CD4-positive, CD25-positive, alpha-beta regulatory T cell (primary cell): ENCODE results near the gene FGGY. TPM values are rescaled to one million over a fixed set of nuclear protein-coding genes. Genes with fewer than 3 reads are reported as not detected.

Experiments used
- ATAC-seq, 2 donors: fragments of 150-1000 bp; cut with Tn5 transposase; one replicate each; pipeline ENCODE4 v1.10.0; 2021; ENCODE audit warnings: low read depth in 2 of 2, moderate number of reproducible peaks in 2 of 2, moderate library complexity in 1 of 2
- DNase-seq, 3 donors: peaks; one replicate each; pipeline versions ENCODE4 v3.0.0 to v3.0.0-alpha.2; 2012 to 2022; ENCODE audit warnings: mixed read lengths in 1 of 3
- H3K27ac ChIP-seq: one replicate; pipeline ENCODE4 v1.7.0; 2013; ENCODE audit warnings: mild to moderate bottlenecking, low read length; ENCODE audit not compliant: insufficient read depth, poor library complexity, severe bottlenecking
- H3K27me3 ChIP-seq: one replicate; pipeline ENCODE4 v1.7.0; 2013; ENCODE audit warnings: low read length; ENCODE audit not compliant: control insufficient read depth, insufficient read depth
- H3K36me3 ChIP-seq: one replicate; pipeline ENCODE4 v1.7.0; 2013; ENCODE audit warnings: mild to moderate bottlenecking, low read length, moderate library complexity; ENCODE audit not compliant: control insufficient read depth, insufficient read depth
- H3K4me1 ChIP-seq: 2 replicates; pipeline ENCODE4 v1.7.0; 2013; ENCODE audit warnings: mild to moderate bottlenecking, low read length; ENCODE audit not compliant: insufficient read depth, control insufficient read depth, poor library complexity, severe bottlenecking
- H3K4me3 ChIP-seq: one replicate; pipeline ENCODE4 v1.7.0; 2013; ENCODE audit warnings: low read depth, mild to moderate bottlenecking, low read length, moderate library complexity
- H3K9me3 ChIP-seq, 2 experiments: 1 replicate in 1 of 2; 2 replicates in 1 of 2; pipeline ENCODE4 v1.7.0; 2013; ENCODE audit warnings: low read length in 2 of 2, mild to moderate bottlenecking in 1 of 2, moderate library complexity in 1 of 2; ENCODE audit not compliant: control insufficient read depth in 2 of 2
- H3K27ac Mint-ChIP-seq, 3 donors: one replicate each; pipeline ENCODE4 v1.8.0; 2020 to 2022; ENCODE audit warnings: mild to moderate bottlenecking in 3 of 3, mixed read lengths in 3 of 3, moderate library complexity in 2 of 3
- H3K27me3 Mint-ChIP-seq: one replicate; pipeline ENCODE4 v1.8.0; 2022; ENCODE audit warnings: mild to moderate bottlenecking, mixed read lengths
- H3K36me3 Mint-ChIP-seq: one replicate; pipeline ENCODE4 v1.8.0; 2020; ENCODE audit warnings: mixed read lengths
- H3K4me1 Mint-ChIP-seq, 4 donors: one replicate each; pipeline ENCODE4 v1.8.0; 2020 to 2022; ENCODE audit warnings: mixed read lengths in 4 of 4, mild to moderate bottlenecking in 1 of 4
- H3K4me3 Mint-ChIP-seq, 4 donors: one replicate each; pipeline ENCODE4 v1.8.0; 2020 to 2022; ENCODE audit warnings: mild to moderate bottlenecking in 4 of 4, mixed read lengths in 4 of 4, moderate library complexity in 3 of 4
- H3K9me3 Mint-ChIP-seq, 7 donors: one replicate each; pipeline ENCODE4 v1.8.0; 2020 to 2022; ENCODE audit warnings: mixed read lengths in 7 of 7, mild to moderate bottlenecking in 3 of 7, moderate library complexity in 2 of 7
- polyA plus RNA-seq, 4 donors: library from polyadenylated mRNA; unstranded; fragments of 300-500 nt; fragmentation: Illumina TruSeq; gene quantifications; one replicate each; pipeline ENCODE4 v1.2.3, GENCODE V29; 2021
- total RNA-seq: library from RNA; stranded (reverse); gene quantifications from one replicate; pipeline ENCODE4 v1.2.3, GENCODE V29; 2022

The FGGY gene
- total and polyA plus RNA-seq, 5 donors from 2014 or later, result 1.9 to 7.7 (median 4.5) TPM

DNA sequence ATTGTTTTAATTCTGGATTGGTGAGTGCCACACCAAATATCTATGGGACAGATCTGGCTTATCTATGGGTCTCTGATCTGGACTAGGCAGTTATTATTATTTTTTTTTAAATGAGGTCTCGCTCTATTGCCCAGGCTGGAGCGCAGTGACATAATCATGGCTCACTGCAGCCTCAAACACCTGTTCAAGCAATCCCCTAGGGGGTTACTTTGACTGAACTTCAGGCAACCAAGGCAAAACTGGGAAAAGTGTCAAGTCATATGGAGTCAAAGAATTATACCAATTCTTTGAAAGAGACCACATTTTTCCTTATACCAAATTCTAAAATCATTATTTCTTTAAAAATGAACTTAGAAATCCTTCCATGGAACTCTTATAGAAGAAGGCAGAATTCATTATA, 388.8 kb downstream of the FGGY start:
- Histone ChIP-seq H3K27ac (no peak overlapping the region), H3K27me3 (no peaks in the 10 kb centered on the region), H3K4me3 (no peak overlapping the region), H3K36me3 (no peaks in the 10 kb centered on the region), H3K9me3 (no peaks in the 10 kb centered on the region), H3K4me1 (no peaks in the 10 kb centered on the region)
- H3K4me1 Mint-ChIP-seq, result no peaks in the 10 kb centered on the region
- ATAC-seq (no peak), DNase-seq (no peak)
- H3K27ac Mint-ChIP-seq, result no peak overlapping the region
- H3K4me3 Mint-ChIP-seq, result no peak overlapping the region
- no peaks in the 10 kb centered on the region for H3K9me3 Mint-ChIP-seq
- H3K36me3 Mint-ChIP-seq, result no peaks in the 10 kb centered on the region
- H3K27me3 Mint-ChIP-seq, result no peaks in the 10 kb centered on the region

GRCh38 chr1:59686170-59686569, 389.3 kb downstream of the FGGY start:
- Mint-ChIP-seq H3K27ac (no peak overlapping the region), H3K36me3 (no peaks in the 10 kb centered on the region), H3K4me1 (no peaks in the 10 kb centered on the region), H3K9me3 (no peaks in the 10 kb centered on the region), H3K27me3 (no peaks in the 10 kb centered on the region), H3K4me3 (no peak overlapping the region)
- Histone ChIP-seq H3K36me3 (no peaks in the 10 kb centered on the region), H3K27me3 (no peaks in the 10 kb centered on the region), H3K4me3 (no peak overlapping the region), H3K27ac (no peak overlapping the region), H3K4me1 (no peaks in the 10 kb centered on the region), H3K9me3 (no peaks in the 10 kb centered on the region)
- ATAC-seq (no peak), DNase-seq (no peak)

DNA sequence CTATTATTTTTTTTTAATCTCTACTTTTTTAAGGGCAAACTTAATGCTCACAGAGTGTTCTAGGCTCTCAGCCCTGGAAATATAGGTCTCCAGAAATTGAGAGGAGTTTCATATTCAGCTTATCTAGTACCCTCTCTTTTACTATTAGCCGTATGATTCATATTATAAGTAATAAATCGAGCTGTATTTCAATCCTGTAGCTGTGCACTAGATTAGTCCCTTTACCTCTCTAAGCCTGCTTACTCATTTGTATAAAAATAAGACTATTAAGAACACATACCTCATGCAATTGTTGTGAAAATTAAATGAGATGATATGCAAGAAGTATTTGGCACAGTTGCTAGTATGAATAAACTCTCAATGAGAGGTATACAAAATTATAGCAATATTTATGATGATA, 389.7 kb downstream of the FGGY start:
- Histone ChIP-seq H3K4me1 (no peaks in the 10 kb centered on the region), H3K36me3 (no peaks in the 10 kb centered on the region), H3K27ac (no peak overlapping the region), H3K4me3 (no peak overlapping the region), H3K9me3 (no peaks in the 10 kb centered on the region), H3K27me3 (no peaks in the 10 kb centered on the region)
- Mint-ChIP-seq H3K36me3 (no peaks in the 10 kb centered on the region), H3K9me3 (no peaks in the 10 kb centered on the region), H3K4me1 (no peaks in the 10 kb centered on the region), H3K27ac (no peak overlapping the region), H3K27me3 (no peaks in the 10 kb centered on the region), H3K4me3 (no peak overlapping the region)
- no peak for DNase-seq
- ATAC-seq, result no peak

- Mint-ChIP-seq H3K27ac (no peak overlapping the region), H3K36me3 (no peaks in the 10 kb centered on the region)
Measured at GRCh38 chr1:59687081-59687480, 390.2 kb downstream of the FGGY start.

DNA sequence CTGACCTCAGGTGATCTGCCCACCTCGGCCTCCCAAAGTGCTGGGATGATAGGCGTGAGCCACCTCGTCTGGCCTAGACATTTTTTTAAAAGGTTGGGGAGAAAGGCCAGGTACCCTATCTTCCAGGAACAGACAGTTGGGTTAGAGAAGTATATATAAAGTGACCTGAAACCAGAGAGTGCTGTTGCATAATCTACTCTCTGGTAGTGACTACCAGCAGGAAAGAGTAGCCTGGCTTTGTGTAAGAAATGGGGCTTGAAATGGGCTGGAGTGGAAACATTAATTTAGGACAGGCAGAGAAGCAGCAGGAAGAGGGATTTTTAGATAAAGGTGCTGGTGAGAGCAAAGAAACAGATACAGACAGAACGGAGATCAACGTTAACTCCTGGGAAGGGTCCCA, 392.1 kb downstream of the FGGY start:
- no peaks in the 10 kb centered on the region for H3K4me1 Mint-ChIP-seq
- H3K4me3 Mint-ChIP-seq, result no peak overlapping the region
- no peak for DNase-seq
- Histone ChIP-seq H3K4me3 (no peak overlapping the region), H3K4me1 (no peaks in the 10 kb centered on the region), H3K9me3 (no peaks in the 10 kb centered on the region), H3K27ac (no peak overlapping the region), H3K27me3 (no peaks in the 10 kb centered on the region), H3K36me3 (no peaks in the 10 kb centered on the region)
- no peak overlapping the region for H3K27ac Mint-ChIP-seq
- no peaks in the 10 kb centered on the region for H3K36me3 Mint-ChIP-seq
- peaks cover 0 to 3% (median 0%) of the 10 kb centered on the region in 7 donors for H3K9me3 Mint-ChIP-seq
- ATAC-seq, result no peak
- no peaks in the 10 kb centered on the region for H3K27me3 Mint-ChIP-seq

More at GRCh38 chr1:59687081-59687480, 390.2 kb downstream of the FGGY start:
- no peak for ATAC-seq
- no peak overlapping the region for H3K4me3 Mint-ChIP-seq
- H3K4me1 Mint-ChIP-seq, result no peaks in the 10 kb centered on the region
- no peaks in the 10 kb centered on the region for H3K27me3 ChIP-seq
- DNase-seq, result no peak
- no peaks in the 10 kb centered on the region for H3K36me3 ChIP-seq
- H3K9me3 Mint-ChIP-seq, result no peaks in the 10 kb centered on the region
- no peak overlapping the region for H3K4me3 ChIP-seq
- no peaks in the 10 kb centered on the region for H3K9me3 ChIP-seq
- no peaks in the 10 kb centered on the region for H3K27me3 Mint-ChIP-seq
- no peaks in the 10 kb centered on the region for H3K4me1 ChIP-seq
- H3K27ac ChIP-seq, result no peak overlapping the region

GRCh38 chr1:59689730-59690129, 392.8 kb downstream of the FGGY start:
- Mint-ChIP-seq H3K36me3 (no peaks in the 10 kb centered on the region), H3K27me3 (no peaks in the 10 kb centered on the region), H3K9me3 (peaks cover 0 to 3% (median 0%) of the 10 kb centered on the region in 7 donors), H3K4me3 (no peak overlapping the region), H3K4me1 (no peaks in the 10 kb centered on the region), H3K27ac (no peak overlapping the region)
- Histone ChIP-seq H3K4me3 (no peak overlapping the region), H3K27ac (no peak overlapping the region), H3K36me3 (no peaks in the 10 kb centered on the region), H3K9me3 (no peaks in the 10 kb centered on the region), H3K4me1 (no peaks in the 10 kb centered on the region), H3K27me3 (no peaks in the 10 kb centered on the region)
- DNase-seq (no peak), ATAC-seq (no peak)

DNA sequence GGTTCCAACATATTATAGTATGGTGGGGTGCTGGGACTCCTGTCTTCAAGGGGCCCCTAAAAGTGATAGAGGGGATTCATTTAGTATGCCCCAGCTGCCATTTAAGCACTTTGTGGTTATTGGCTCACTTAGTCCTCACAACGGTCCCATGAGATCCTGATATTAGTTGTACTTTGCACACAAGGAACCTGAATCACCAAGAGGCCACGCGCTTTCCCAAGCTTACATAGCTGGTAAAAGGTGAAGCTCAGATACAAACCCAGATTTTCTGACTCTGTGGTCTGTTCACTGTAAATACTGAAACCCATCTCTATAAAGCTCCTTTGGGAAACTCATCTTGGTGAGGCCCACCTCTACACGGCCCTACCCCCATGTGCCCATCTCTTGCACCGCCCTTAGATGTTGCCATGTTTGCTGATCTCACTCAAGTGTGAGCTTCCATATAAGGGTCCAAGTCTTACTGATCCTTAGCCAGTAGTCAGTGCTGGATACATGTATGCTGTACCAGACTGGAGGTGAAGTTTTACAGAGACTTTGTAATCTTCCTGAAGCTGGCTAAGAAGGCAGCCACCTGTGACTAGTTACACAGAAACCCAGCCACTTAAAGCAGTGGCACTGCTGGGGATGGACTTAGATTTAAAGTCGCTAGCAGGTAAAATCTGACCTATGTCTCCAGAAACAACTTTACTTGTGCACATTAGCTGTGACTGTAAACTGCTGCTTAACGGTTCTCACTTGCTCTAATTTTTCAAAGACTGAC, 393.5 kb downstream of the FGGY start:
- Mint-ChIP-seq H3K4me3 (no peak overlapping the region), H3K36me3 (no peaks in the 10 kb centered on the region), H3K4me1 (no peaks in the 10 kb centered on the region), H3K27ac (no peak overlapping the region), H3K9me3 (peaks cover 0 to 3% (median 0%) of the 10 kb centered on the region in 7 donors), H3K27me3 (no peaks in the 10 kb centered on the region)
- Histone ChIP-seq H3K4me3 (no peak overlapping the region), H3K9me3 (no peaks in the 10 kb centered on the region), H3K27ac (no peak overlapping the region), H3K4me1 (no peaks in the 10 kb centered on the region), H3K36me3 (no peaks in the 10 kb centered on the region), H3K27me3 (no peaks in the 10 kb centered on the region)
- ATAC-seq (no peak), DNase-seq (no peak)

DNA sequence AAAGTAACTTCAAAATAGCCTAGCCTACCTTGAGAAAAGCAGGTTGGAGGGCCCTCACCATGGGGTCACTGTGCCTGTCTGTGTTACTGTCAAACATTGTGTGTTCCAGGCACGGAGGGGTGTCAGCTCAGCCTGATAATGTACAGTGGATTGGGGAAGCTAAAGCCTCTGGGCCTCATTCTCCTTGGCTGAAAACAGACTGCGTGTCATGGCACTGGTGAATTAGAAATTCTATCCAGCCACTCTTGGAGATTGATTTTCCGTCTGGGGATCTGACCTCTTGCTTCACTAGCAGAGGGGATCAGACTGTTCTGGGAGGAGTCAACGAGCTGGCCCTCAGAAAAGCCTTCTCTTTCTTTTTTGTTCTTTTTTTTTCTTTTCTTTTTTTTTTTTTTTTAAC, 394.4 kb downstream of the FGGY start:
- no peaks in the 10 kb centered on the region for H3K4me1 Mint-ChIP-seq
- Histone ChIP-seq H3K27me3 (no peaks in the 10 kb centered on the region), H3K27ac (no peak overlapping the region), H3K36me3 (no peaks in the 10 kb centered on the region), H3K4me1 (no peaks in the 10 kb centered on the region), H3K9me3 (no peaks in the 10 kb centered on the region), H3K4me3 (no peak overlapping the region)
- no peak overlapping the region for H3K27ac Mint-ChIP-seq
- H3K36me3 Mint-ChIP-seq, result no peaks in the 10 kb centered on the region
- DNase-seq, result no peak
- no peaks in the 10 kb centered on the region for H3K27me3 Mint-ChIP-seq
- H3K9me3 Mint-ChIP-seq, result peaks cover 0 to 3% (median 0%) of the 10 kb centered on the region in 7 donors
- no peak overlapping the region for H3K4me3 Mint-ChIP-seq
- no peak for ATAC-seq
